Dermis microvascular lymphatic vessel endothelial cell (primary cell): ENCODE data around the gene TCAF2. TPM values are rescaled to one million over a fixed set of nuclear protein-coding genes. Genes with fewer than 3 reads are reported as not detected.

Experiments used
- total RNA-seq: library from RNA; depleted of rRNA; stranded (reverse); fragments of >200 nt; gene quantifications from 2 replicates; pipeline ENCODE4 v1.2.1, GENCODE V29; 2014

The TCAF2 gene
- total RNA-seq, 1 donor from 2014 or later = 3.9 TPM

Other genes starting within 250 kb of the TCAF2 start
- gene ZYX, start 239.6 kb upstream of the TCAF2 start, total RNA-seq = 11.8 and 33.3 TPM in 2 replicates
- under 0.01 TPM in 1 of 2 replicates, not detected in the other for gene EPHA1, start 212.1 kb upstream of the TCAF2 start, total RNA-seq
- not detected in 2 replicates for gene TAS2R60, start 177.5 kb upstream of the TCAF2 start, total RNA-seq
- not detected in 2 replicates for gene TAS2R41, start 143.1 kb upstream of the TCAF2 start, total RNA-seq
- 0.13 TPM in 1 of 2 replicates, not detected in the other for gene CTAGE15, start 49.2 kb upstream of the TCAF2 start, total RNA-seq
- gene CTAGE6, start 136.7 kb downstream of the TCAF2 start, total RNA-seq = under 0.01 TPM in 2 replicates